ENCODE data around the gene OGA.
A peak's percentile ranks its signal among the peaks of the same experiment; 100 is the strongest.

OGA gene

GRCh38 chr10:101843032-101844021, 25.1 kb upstream of the OGA start, which contains the start of gene KCNIP2:
TSS of gene KCNIP2 (minus strand) at chr10:101843800. CDS start at chr10:101843568, 232 bp downstream.
- peaks cover 14% of the 10 kb centered on the region for H3K4me1 ChIP-seq (ENCODE audit: control insufficient read depth, insufficient read depth, low read length)
- H3K4me3 ChIP-seq (ENCODE audit: low read depth, low read length), result peak within 1 kb of the TSS; percentile 45
- H3K27me3 ChIP-seq (ENCODE audit: control insufficient read depth, insufficient read depth, low read length), result peaks cover 23% of the 10 kb centered on the region
- H3K36me3 ChIP-seq (ENCODE audit: control insufficient read depth, insufficient read depth, low read length), result no peaks in the 10 kb centered on the region
- H3K9me3 ChIP-seq (ENCODE audit: control insufficient read depth, insufficient read depth, low read length), result no peaks in the 10 kb centered on the region
- H3K9ac ChIP-seq (ENCODE audit: low read depth, low read length), result no peak within 1 kb of the TSS

GRCh38 chr10:101841826-101842225, 23.6 kb upstream of the OGA start:
- Histone ChIP-seq H3K9ac (ENCODE audit: low read depth, low read length) (no peak overlapping the region), H3K27me3 (ENCODE audit: control insufficient read depth, insufficient read depth, low read length) (peaks cover 23% of the 10 kb centered on the region), H3K4me1 (ENCODE audit: control insufficient read depth, insufficient read depth, low read length) (peaks cover 14% of the 10 kb centered on the region), H3K9me3 (ENCODE audit: control insufficient read depth, insufficient read depth, low read length) (no peaks in the 10 kb centered on the region), H3K4me3 (ENCODE audit: low read depth, low read length) (peak overlapping the region; percentile 23), H3K36me3 (ENCODE audit: control insufficient read depth, insufficient read depth, low read length) (no peaks in the 10 kb centered on the region)

GRCh38 chr10:101840741-101841453, 22.7 kb upstream of the OGA start:
- peaks cover 23% of the 10 kb centered on the region for H3K27me3 ChIP-seq (ENCODE audit: control insufficient read depth, insufficient read depth, low read length)
- peaks cover 14% of the 10 kb centered on the region for H3K4me1 ChIP-seq (ENCODE audit: control insufficient read depth, insufficient read depth, low read length)
- H3K9ac ChIP-seq (ENCODE audit: low read depth, low read length), result no peak overlapping the region
- H3K36me3 ChIP-seq (ENCODE audit: control insufficient read depth, insufficient read depth, low read length), result no peaks in the 10 kb centered on the region
- H3K9me3 ChIP-seq (ENCODE audit: control insufficient read depth, insufficient read depth, low read length), result no peaks in the 10 kb centered on the region
- H3K4me3 ChIP-seq (ENCODE audit: low read depth, low read length), result peak overlapping the region; percentile 85

GRCh38 chr10:101840102-101840684, 21.9 kb upstream of the OGA start:
- no peak overlapping the region for H3K9ac ChIP-seq (ENCODE audit: low read depth, low read length)
- H3K36me3 ChIP-seq (ENCODE audit: control insufficient read depth, insufficient read depth, low read length), result no peaks in the 10 kb centered on the region
- H3K4me3 ChIP-seq (ENCODE audit: low read depth, low read length), result peak overlapping the region; percentile 85
- peaks cover 22% of the 10 kb centered on the region for H3K27me3 ChIP-seq (ENCODE audit: control insufficient read depth, insufficient read depth, low read length)
- peaks cover 19% of the 10 kb centered on the region for H3K4me1 ChIP-seq (ENCODE audit: control insufficient read depth, insufficient read depth, low read length)
- H3K9me3 ChIP-seq (ENCODE audit: control insufficient read depth, insufficient read depth, low read length), result no peaks in the 10 kb centered on the region

GRCh38 chr10:101839416-101840063, 21.3 kb upstream of the OGA start:
- H3K4me1 ChIP-seq (ENCODE audit: control insufficient read depth, insufficient read depth, low read length), result peaks cover 18% of the 10 kb centered on the region
- H3K9me3 ChIP-seq (ENCODE audit: control insufficient read depth, insufficient read depth, low read length), result no peaks in the 10 kb centered on the region
- no peaks in the 10 kb centered on the region for H3K36me3 ChIP-seq (ENCODE audit: control insufficient read depth, insufficient read depth, low read length)
- H3K27me3 ChIP-seq (ENCODE audit: control insufficient read depth, insufficient read depth, low read length), result peaks cover 19% of the 10 kb centered on the region
- H3K9ac ChIP-seq (ENCODE audit: low read depth, low read length), result no peak overlapping the region
- peak overlapping the region; percentile 85 for H3K4me3 ChIP-seq (ENCODE audit: low read depth, low read length)

- H3K4me1 ChIP-seq (ENCODE audit: control insufficient read depth, insufficient read depth, low read length), result peaks cover 15% of the 10 kb centered on the region
- H3K27me3 ChIP-seq (ENCODE audit: control insufficient read depth, insufficient read depth, low read length), result peaks cover 19% of the 10 kb centered on the region
- H3K9me3 ChIP-seq (ENCODE audit: control insufficient read depth, insufficient read depth, low read length), result no peaks in the 10 kb centered on the region
- H3K9ac ChIP-seq (ENCODE audit: low read depth, low read length), result no peak overlapping the region
- no peaks in the 10 kb centered on the region for H3K36me3 ChIP-seq (ENCODE audit: control insufficient read depth, insufficient read depth, low read length)
- H3K4me3 ChIP-seq (ENCODE audit: low read depth, low read length), result peak overlapping the region; percentile 85
Measured at GRCh38 chr10:101839002-101839401, 20.8 kb upstream of the OGA start.

- H3K9me3 ChIP-seq (ENCODE audit: control insufficient read depth, insufficient read depth, low read length), result no peaks in the 10 kb centered on the region
Measured at GRCh38 chr10:101838416-101838970, 20.2 kb upstream of the OGA start.

GRCh38 chr10:101837748-101838147, 19.5 kb upstream of the OGA start:
- H3K9ac ChIP-seq (ENCODE audit: low read depth, low read length), result no peak overlapping the region
- peaks cover 15% of the 10 kb centered on the region for H3K27me3 ChIP-seq (ENCODE audit: control insufficient read depth, insufficient read depth, low read length)
- H3K4me3 ChIP-seq (ENCODE audit: low read depth, low read length), result no peak overlapping the region
- peaks cover 15% of the 10 kb centered on the region for H3K4me1 ChIP-seq (ENCODE audit: control insufficient read depth, insufficient read depth, low read length)
- H3K9me3 ChIP-seq (ENCODE audit: control insufficient read depth, insufficient read depth, low read length), result no peaks in the 10 kb centered on the region
- H3K36me3 ChIP-seq (ENCODE audit: control insufficient read depth, insufficient read depth, low read length), result no peaks in the 10 kb centered on the region

More at GRCh38 chr10:101838416-101838970, 20.2 kb upstream of the OGA start:
- Histone ChIP-seq H3K36me3 (ENCODE audit: control insufficient read depth, insufficient read depth, low read length) (no peaks in the 10 kb centered on the region), H3K4me3 (ENCODE audit: low read depth, low read length) (no peak overlapping the region), H3K27me3 (ENCODE audit: control insufficient read depth, insufficient read depth, low read length) (peaks cover 19% of the 10 kb centered on the region), H3K9ac (ENCODE audit: low read depth, low read length) (no peak overlapping the region), H3K4me1 (ENCODE audit: control insufficient read depth, insufficient read depth, low read length) (peaks cover 15% of the 10 kb centered on the region)

- no peaks in the 10 kb centered on the region for H3K27me3 ChIP-seq (ENCODE audit: control insufficient read depth, insufficient read depth, low read length)
- H3K36me3 ChIP-seq (ENCODE audit: control insufficient read depth, insufficient read depth, low read length), result no peaks in the 10 kb centered on the region
- H3K4me3 ChIP-seq (ENCODE audit: low read depth, low read length), result no peak overlapping the region
- H3K9ac ChIP-seq (ENCODE audit: low read depth, low read length), result no peak overlapping the region
- no peaks in the 10 kb centered on the region for H3K9me3 ChIP-seq (ENCODE audit: control insufficient read depth, insufficient read depth, low read length)
- peaks cover 10% of the 10 kb centered on the region for H3K4me1 ChIP-seq (ENCODE audit: control insufficient read depth, insufficient read depth, low read length)
Measured at GRCh38 chr10:101835362-101835761, 17.1 kb upstream of the OGA start.

- no peak overlapping the region for H3K9ac ChIP-seq (ENCODE audit: low read depth, low read length)
- H3K36me3 ChIP-seq (ENCODE audit: control insufficient read depth, insufficient read depth, low read length), result no peaks in the 10 kb centered on the region
- no peak overlapping the region for H3K4me3 ChIP-seq (ENCODE audit: low read depth, low read length)
- no peaks in the 10 kb centered on the region for H3K27me3 ChIP-seq (ENCODE audit: control insufficient read depth, insufficient read depth, low read length)
- H3K4me1 ChIP-seq (ENCODE audit: control insufficient read depth, insufficient read depth, low read length), result peaks cover 14% of the 10 kb centered on the region
- H3K9me3 ChIP-seq (ENCODE audit: control insufficient read depth, insufficient read depth, low read length), result no peaks in the 10 kb centered on the region
Measured at GRCh38 chr10:101834341-101834740, 16.1 kb upstream of the OGA start.

GRCh38 chr10:101833466-101833865, 15.2 kb upstream of the OGA start:
- H3K9ac ChIP-seq (ENCODE audit: low read depth, low read length), result no peak overlapping the region
- no peaks in the 10 kb centered on the region for H3K36me3 ChIP-seq (ENCODE audit: control insufficient read depth, insufficient read depth, low read length)
- H3K9me3 ChIP-seq (ENCODE audit: control insufficient read depth, insufficient read depth, low read length), result no peaks in the 10 kb centered on the region
- H3K27me3 ChIP-seq (ENCODE audit: control insufficient read depth, insufficient read depth, low read length), result no peaks in the 10 kb centered on the region
- no peak overlapping the region for H3K4me3 ChIP-seq (ENCODE audit: low read depth, low read length)
- peaks cover 9% of the 10 kb centered on the region for H3K4me1 ChIP-seq (ENCODE audit: control insufficient read depth, insufficient read depth, low read length)
